GM12878 (cell line): ENCODE results near the gene CDC42SE2. TPM values are rescaled to one million over a fixed set of nuclear protein-coding genes. Genes with fewer than 3 reads are reported as not detected.
A peak's percentile ranks its signal among the peaks of the same experiment; 100 is the strongest.

ENCODE experiments used
- BHLHE40 ChIP-seq, 2 experiments: fragments of 450-650 bp in 1 of 2; IDR thresholded peaks; 2 replicates each; pipeline ENCODE4 v1.6.1; 2011 to 2017; ENCODE audit warnings: low read depth in 2 of 2, borderline replicate concordance in 1 of 2, improper control_type of control experiment in 1 of 2, low read length in 1 of 2, mild to moderate bottlenecking in 1 of 2
- CBX3 ChIP-seq: fragments of 200-600 bp; sonication (generic); IDR thresholded peaks from 2 replicates; pipeline ENCODE4 v1.6.1; 2016; ENCODE audit warnings: low read depth, borderline replicate concordance
- CBX5 ChIP-seq: sonication (generic); IDR thresholded peaks from 2 replicates; pipeline ENCODE4 v1.6.1; 2016; ENCODE audit warnings: low read depth, moderate library complexity, mild to moderate bottlenecking, inconsistent platforms
- ESRRA ChIP-seq: IDR thresholded peaks from 2 replicates; pipeline ENCODE4 v1.6.1; 2012; ENCODE audit warnings: mild to moderate bottlenecking, low read length, improper control_type of control experiment
- IKZF2 ChIP-seq, 2 experiments: fragments of 450-650 bp; IDR thresholded peaks; 2 replicates each; pipeline ENCODE4 v1.6.1; 2017; ENCODE audit warnings: mild to moderate bottlenecking in 2 of 2, moderate library complexity in 2 of 2
- IRF4 ChIP-seq: IDR thresholded peaks from 2 replicates; pipeline ENCODE4 v1.6.1; 2011; ENCODE audit warnings: low read depth, low read length
- MEF2A ChIP-seq: IDR thresholded peaks from 2 replicates; pipeline ENCODE4 v1.6.1; 2011; ENCODE audit warnings: low read depth, mild to moderate bottlenecking, low read length, moderate library complexity; ENCODE audit not compliant: insufficient read depth
- NFXL1 ChIP-seq: fragments of 450-650 bp; IDR thresholded peaks from 2 replicates; pipeline ENCODE4 v1.6.1; 2017; ENCODE audit warnings: antibody characterized with exemption, mild to moderate bottlenecking, borderline replicate concordance
- NFYB ChIP-seq: IDR thresholded peaks from 2 replicates; pipeline ENCODE4 v1.6.1; 2011; ENCODE audit warnings: low read depth, mild to moderate bottlenecking, low read length, improper control_type of control experiment, moderate library complexity; ENCODE audit not compliant: insufficient read depth
- POLR2A ChIP-seq: IDR thresholded peaks from 2 replicates; pipeline ENCODE4 v1.6.1; 2011; ENCODE audit warnings: low read depth, mild to moderate bottlenecking, low read length
- RAD21 ChIP-seq: IDR thresholded peaks from 2 replicates; pipeline ENCODE4 v1.6.1; 2011; ENCODE audit warnings: mild to moderate bottlenecking, low read depth, low read length, moderate library complexity; ENCODE audit not compliant: insufficient read depth
- SRF ChIP-seq, 2 experiments: IDR thresholded peaks; 2 replicates each; pipeline ENCODE4 v1.6.1; 2011; ENCODE audit warnings: low read depth in 2 of 2, low read length in 2 of 2, mild to moderate bottlenecking in 1 of 2, moderate library complexity in 1 of 2
- TCF12 ChIP-seq: IDR thresholded peaks from 2 replicates; pipeline ENCODE4 v1.6.1; 2011; ENCODE audit warnings: low read depth, mild to moderate bottlenecking, low read length
- ZBED1 ChIP-seq: IDR thresholded peaks from 2 replicates; pipeline ENCODE4 v1.6.1; 2016; ENCODE audit warnings: borderline replicate concordance
- polyA plus RNA-seq, 11 experiments: library from polyadenylated mRNA; depleted of rRNA in 4 of 11; unstranded in 6 of 11; stranded (reverse) in 5 of 11; fragments of >200 nt; fragmentation: Nextera tagmentation in 4 of 11; fragmentation: Illumina TruSeq in 1 of 11; extraction: Ambion mirVana in 4 of 11; extraction: Trizol in 1 of 11; gene quantifications; 1 replicate in 1 of 11; 2 replicates in 10 of 11; pipeline versions ENCODE4 v1.2.1 to v1.2.3, GENCODE V29; 2011 to 2016; ENCODE audit warnings: inconsistent platforms in 2 of 11, missing spikeins in 2 of 11, low read depth in 1 of 11
- total RNA-seq, 4 experiments: library from RNA; depleted of rRNA in 3 of 4; stranded (reverse); fragments of >200 nt in 3 of 4; fragmentation: Illumina TruSeq in 1 of 4; extraction: Trizol in 1 of 4; gene quantifications; 2 replicates each; pipeline versions ENCODE4 v1.2.1 to v1.2.3, GENCODE V29; 2013 to 2021
- TF ChIP-seq, protein P1 (sequence below): IDR thresholded peaks from 2 replicates; pipeline ENCODE4 v1.6.1; 2012; ENCODE audit warnings: low read depth, low read length, improper control_type of control experiment
- TF ChIP-seq, protein P2 (sequence below): fragments of 150-350 bp; IDR thresholded peaks from 2 replicates; pipeline ENCODE4 v1.6.1; 2016; ENCODE audit warnings: low read depth, low read length
- TF ChIP-seq, protein P3 (sequence below), 3 experiments: IDR thresholded peaks in 2 of 3; conservative IDR thresholded peaks in 1 of 3; 2 replicates each; pipeline ENCODE4 v1.5.1; 2011; ENCODE audit warnings: low read depth in 3 of 3, low read length in 3 of 3, mild to moderate bottlenecking in 3 of 3, control low read depth in 2 of 3, moderate library complexity in 2 of 3, inconsistent platforms in 1 of 3, mixed read lengths in 1 of 3; ENCODE audit not compliant: control insufficient read depth in 2 of 3, insufficient read depth in 1 of 3; ENCODE audit errors: extremely low read depth in 1 of 3
- TF ChIP-seq, protein P4 (sequence below): fragments of 450-650 bp; IDR thresholded peaks from 2 replicates; pipeline ENCODE4 v1.6.1; 2016; ENCODE audit warnings: mild to moderate bottlenecking

The CDC42SE2 gene
- total and polyA plus RNA-seq, 10 of the 15 experiments (the other 5 are each of a cell fraction or from before 2014, with no cell fraction given), result 57.0 to 148 (median 80.3) TPM

DNA sequence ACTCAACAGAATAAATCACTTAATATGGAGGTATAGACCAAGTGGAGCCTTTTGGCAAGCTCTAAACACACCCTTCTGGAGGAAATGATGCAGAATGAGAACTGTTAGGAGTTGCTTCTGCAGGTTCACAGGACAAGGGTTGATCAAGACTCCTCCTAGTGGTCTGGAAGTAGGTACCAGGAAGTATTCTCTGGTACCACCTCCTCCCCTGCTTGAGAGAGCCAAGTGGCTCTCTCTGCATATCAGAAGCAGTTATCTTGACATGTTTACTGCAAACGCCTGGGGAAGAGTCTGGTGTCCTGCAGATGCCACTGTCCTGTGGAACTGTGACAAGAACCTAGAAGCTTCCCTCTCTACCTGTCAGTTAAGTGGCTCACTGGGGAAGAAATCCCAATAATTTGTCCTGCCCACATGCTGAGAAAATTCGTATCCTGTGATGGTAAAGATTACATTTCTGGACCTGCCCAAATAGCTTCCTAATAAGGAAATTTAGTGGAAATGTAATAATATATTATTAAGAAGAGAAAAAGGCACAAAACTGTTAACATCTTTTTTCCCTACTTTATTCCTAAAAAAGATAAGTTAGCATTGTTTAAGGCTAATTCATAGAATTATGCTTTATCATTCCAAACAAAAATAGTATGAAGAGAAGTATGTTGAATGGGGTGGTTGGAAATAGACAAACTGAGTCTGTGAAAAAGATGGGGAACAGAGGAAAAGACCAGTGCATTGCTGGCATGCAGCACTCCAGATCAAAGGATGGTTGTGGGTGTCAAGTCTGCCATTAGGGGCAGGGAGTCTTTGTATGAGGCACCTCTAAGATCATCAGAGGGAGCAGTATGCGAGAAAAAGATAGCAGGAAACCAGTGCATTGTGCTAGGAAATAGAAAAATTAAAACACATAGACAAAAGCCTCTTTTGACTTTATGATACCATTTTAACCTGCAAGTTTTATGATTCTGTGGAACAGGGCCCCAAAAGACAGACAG is 118.8 kb downstream of the CDC42SE2 start (continued):
- TF ChIP-seq SRF (IDR thresholded peaks at IDR 0.05; ENCODE audit: low read depth in 2 of 2, low read length in 2 of 2) (no peak), CBX3 (no peak), POLR2A (no peak), TCF12 (no peak), ESRRA (no peak), RAD21 (peak; percentile 79), NFXL1 (no peak), MEF2A (0 out of 2 replicates have a peak, but pooled peaks have one; percentile 11), IKZF2 (IDR thresholded peaks at IDR 0.05) (no peak; a peak in 1 of 4 replicates), NFYB (no peak), CBX5 (0 out of 2 replicates have a peak, but pooled peaks have one; percentile 72), ZBED1 (0 out of 2 replicates have a peak, but pooled peaks have one; percentile 8), BHLHE40 (IDR thresholded peaks at IDR 0.05; ENCODE audit: borderline replicate concordance in 1 of 2, low read depth in 2 of 2, low read length in 1 of 2) (0 out of 4 replicates have a peak, but pooled peaks of 1 of the 2 experiments have one; percentile 14), IRF4 (peak; percentile 63; the same call in 1 of the 2 replicates)
- TF ChIP-seq, protein P1, sequence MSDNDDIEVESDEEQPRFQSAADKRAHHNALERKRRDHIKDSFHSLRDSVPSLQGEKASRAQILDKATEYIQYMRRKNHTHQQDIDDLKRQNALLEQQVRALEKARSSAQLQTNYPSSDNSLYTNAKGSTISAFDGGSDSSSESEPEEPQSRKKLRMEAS, result no peak
- TF ChIP-seq, protein P2, sequence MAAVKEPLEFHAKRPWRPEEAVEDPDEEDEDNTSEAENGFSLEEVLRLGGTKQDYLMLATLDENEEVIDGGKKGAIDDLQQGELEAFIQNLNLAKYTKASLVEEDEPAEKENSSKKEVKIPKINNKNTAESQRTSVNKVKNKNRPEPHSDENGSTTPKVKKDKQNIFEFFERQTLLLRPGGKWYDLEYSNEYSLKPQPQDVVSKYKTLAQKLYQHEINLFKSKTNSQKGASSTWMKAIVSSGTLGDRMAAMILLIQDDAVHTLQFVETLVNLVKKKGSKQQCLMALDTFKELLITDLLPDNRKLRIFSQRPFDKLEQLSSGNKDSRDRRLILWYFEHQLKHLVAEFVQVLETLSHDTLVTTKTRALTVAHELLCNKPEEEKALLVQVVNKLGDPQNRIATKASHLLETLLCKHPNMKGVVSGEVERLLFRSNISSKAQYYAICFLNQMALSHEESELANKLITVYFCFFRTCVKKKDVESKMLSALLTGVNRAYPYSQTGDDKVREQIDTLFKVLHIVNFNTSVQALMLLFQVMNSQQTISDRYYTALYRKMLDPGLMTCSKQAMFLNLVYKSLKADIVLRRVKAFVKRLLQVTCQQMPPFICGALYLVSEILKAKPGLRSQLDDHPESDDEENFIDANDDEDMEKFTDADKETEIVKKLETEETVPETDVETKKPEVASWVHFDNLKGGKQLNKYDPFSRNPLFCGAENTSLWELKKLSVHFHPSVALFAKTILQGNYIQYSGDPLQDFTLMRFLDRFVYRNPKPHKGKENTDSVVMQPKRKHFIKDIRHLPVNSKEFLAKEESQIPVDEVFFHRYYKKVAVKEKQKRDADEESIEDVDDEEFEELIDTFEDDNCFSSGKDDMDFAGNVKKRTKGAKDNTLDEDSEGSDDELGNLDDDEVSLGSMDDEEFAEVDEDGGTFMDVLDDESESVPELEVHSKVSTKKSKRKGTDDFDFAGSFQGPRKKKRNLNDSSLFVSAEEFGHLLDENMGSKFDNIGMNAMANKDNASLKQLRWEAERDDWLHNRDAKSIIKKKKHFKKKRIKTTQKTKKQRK, result no peak
- TF ChIP-seq, protein P3, sequence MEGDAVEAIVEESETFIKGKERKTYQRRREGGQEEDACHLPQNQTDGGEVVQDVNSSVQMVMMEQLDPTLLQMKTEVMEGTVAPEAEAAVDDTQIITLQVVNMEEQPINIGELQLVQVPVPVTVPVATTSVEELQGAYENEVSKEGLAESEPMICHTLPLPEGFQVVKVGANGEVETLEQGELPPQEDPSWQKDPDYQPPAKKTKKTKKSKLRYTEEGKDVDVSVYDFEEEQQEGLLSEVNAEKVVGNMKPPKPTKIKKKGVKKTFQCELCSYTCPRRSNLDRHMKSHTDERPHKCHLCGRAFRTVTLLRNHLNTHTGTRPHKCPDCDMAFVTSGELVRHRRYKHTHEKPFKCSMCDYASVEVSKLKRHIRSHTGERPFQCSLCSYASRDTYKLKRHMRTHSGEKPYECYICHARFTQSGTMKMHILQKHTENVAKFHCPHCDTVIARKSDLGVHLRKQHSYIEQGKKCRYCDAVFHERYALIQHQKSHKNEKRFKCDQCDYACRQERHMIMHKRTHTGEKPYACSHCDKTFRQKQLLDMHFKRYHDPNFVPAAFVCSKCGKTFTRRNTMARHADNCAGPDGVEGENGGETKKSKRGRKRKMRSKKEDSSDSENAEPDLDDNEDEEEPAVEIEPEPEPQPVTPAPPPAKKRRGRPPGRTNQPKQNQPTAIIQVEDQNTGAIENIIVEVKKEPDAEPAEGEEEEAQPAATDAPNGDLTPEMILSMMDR (IDR thresholded peaks at IDR 0.05 in 2 of 3, conservative IDR thresholded peaks at IDR 0.05 in 1 of 3; ENCODE audit: control insufficient read depth in 2 of 3, extremely low read depth in 1 of 3, insufficient read depth in 1 of 3, low read depth in 3 of 3, low read length in 3 of 3), result peak; percentile 67 to 83 (median 69)
- TF ChIP-seq, protein P4, sequence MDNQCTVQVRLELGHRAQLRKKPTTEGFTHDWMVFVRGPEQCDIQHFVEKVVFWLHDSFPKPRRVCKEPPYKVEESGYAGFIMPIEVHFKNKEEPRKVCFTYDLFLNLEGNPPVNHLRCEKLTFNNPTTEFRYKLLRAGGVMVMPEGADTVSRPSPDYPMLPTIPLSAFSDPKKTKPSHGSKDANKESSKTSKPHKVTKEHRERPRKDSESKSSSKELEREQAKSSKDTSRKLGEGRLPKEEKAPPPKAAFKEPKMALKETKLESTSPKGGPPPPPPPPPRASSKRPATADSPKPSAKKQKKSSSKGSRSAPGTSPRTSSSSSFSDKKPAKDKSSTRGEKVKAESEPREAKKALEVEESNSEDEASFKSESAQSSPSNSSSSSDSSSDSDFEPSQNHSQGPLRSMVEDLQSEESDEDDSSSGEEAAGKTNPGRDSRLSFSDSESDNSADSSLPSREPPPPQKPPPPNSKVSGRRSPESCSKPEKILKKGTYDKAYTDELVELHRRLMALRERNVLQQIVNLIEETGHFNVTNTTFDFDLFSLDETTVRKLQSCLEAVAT, result 0 out of 2 replicates have a peak, but pooled peaks have one; percentile 27
